Measurements from ENCODE around the gene MEDAG. TPM values are rescaled to one million over a fixed set of nuclear protein-coding genes. Genes with fewer than 3 reads are reported as not detected.
A peak's percentile ranks its signal among the peaks of the same experiment; 100 is the strongest.

Gene MEDAG
- polyA plus RNA-seq (2013) = not detected

DNA sequence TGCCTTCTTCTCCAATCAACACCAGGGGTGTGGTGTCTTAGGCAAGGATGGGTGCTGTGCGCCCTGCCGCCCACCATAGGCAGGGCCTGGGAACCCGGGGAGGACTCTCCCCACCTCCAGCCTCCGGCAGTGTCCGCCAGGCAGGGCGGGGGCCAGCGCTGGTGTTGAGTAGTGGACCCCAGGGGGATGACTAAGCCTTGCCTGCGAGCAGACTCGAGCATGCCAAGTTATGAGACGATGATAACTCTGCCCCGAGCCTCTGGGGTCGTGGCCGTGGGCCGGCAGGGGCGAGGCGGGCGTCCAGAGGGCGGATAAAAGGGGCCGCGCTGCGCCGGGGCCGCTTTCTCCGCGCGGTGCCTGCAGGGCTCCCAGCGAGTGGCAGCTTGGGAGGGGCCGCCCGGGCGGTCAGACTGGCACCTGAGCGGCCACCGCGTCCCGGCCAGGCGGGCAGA, at the start of gene MEDAG:
Gene MEDAG, plus strand, starts transcription at position 340 of the 452 bp plus-strand sequence. CDS start 245 bp downstream, outside the sequence.
- Histone ChIP-seq H3K4me1 (ENCODE audit: control extremely low read depth in 1 of 4, control insufficient read depth in 4 of 4, insufficient read depth in 4 of 4, low read length in 3 of 4) (peaks cover 0 to 28% (median 22%) of the 10 kb centered on the region in 4 experiments), H3K36me3 (ENCODE audit: control insufficient read depth in 4 of 4, insufficient read depth in 4 of 4, low read length in 3 of 4) (no peaks in the 10 kb centered on the region), H3K27ac (ENCODE audit: insufficient read depth in 1 of 2, low read depth in 1 of 2, low read length in 2 of 2, poor library complexity in 1 of 2, severe bottlenecking in 2 of 2) (no peak within 1 kb of the TSS), H3K4me3 (ENCODE audit: control insufficient read depth in 1 of 7, extremely low read depth in 1 of 7, insufficient read depth in 4 of 7, low read depth in 2 of 7, low read length in 6 of 7) (peak within 1 kb of the TSS in 3 of 7 experiments; percentile 20 to 54 (median 41)), H3K27me3 (replicated peaks in 2 of 5; ENCODE audit: control insufficient read depth in 4 of 5, insufficient read depth in 5 of 5, low read length in 4 of 5) (peaks cover 3 to 33% (median 25%) of the 10 kb centered on the region in 5 experiments), H3K9me3 (ENCODE audit: control extremely low read depth in 1 of 5, control insufficient read depth in 4 of 5, insufficient read depth in 2 of 5, low read depth in 1 of 5, low read length in 4 of 5) (no peaks in the 10 kb centered on the region)
- DNase-seq = no peak
- CTCF ChIA-PET = interaction anchor here (0.9 kb wide), 1 partner anchor 40 kb away, joined by 3 read pairs; no protein-coding TSS in a partner anchor
- POLR2A ChIA-PET = no interaction called here
- 17% methylated on average over 25 of the region's 35 CpGs for WGBS (ENCODE audit: insufficient coverage)

- ChIA-PET CTCF (interaction anchor here (0.9 to 5.4 kb wide), 3 partner anchors 9 to 38 kb away, joined by 3 to 31 read pairs (median 4); no protein-coding TSS in a partner anchor), POLR2A (no interaction called here)
- H3K4me3 ChIP-seq (ENCODE audit: control insufficient read depth in 1 of 7, extremely low read depth in 1 of 7, insufficient read depth in 4 of 7, low read depth in 2 of 7, low read length in 6 of 7) = no peak overlapping the region
- DNase-seq = no peak
- H3K36me3 ChIP-seq (ENCODE audit: control insufficient read depth in 4 of 4, insufficient read depth in 4 of 4, low read length in 3 of 4) = no peaks in the 10 kb centered on the region
- H3K4me1 ChIP-seq (ENCODE audit: control extremely low read depth in 1 of 4, control insufficient read depth in 4 of 4, insufficient read depth in 4 of 4, low read length in 3 of 4) = no peaks in the 10 kb centered on the region
- WGBS (ENCODE audit: insufficient coverage) = 66% methylated on average over 3 of the region's 4 CpGs
- H3K27ac ChIP-seq (ENCODE audit: insufficient read depth in 1 of 2, low read depth in 1 of 2, low read length in 2 of 2, poor library complexity in 1 of 2, severe bottlenecking in 2 of 2) = no peak overlapping the region
- H3K27me3 ChIP-seq (replicated peaks in 2 of 5; ENCODE audit: control insufficient read depth in 4 of 5, insufficient read depth in 5 of 5, low read length in 4 of 5) = peaks cover 0 to 9% (median 0%) of the 10 kb centered on the region in 5 experiments
- H3K9me3 ChIP-seq (ENCODE audit: control extremely low read depth in 1 of 5, control insufficient read depth in 4 of 5, insufficient read depth in 2 of 5, low read depth in 1 of 5, low read length in 4 of 5) = peaks cover 0 to 9% (median 4%) of the 10 kb centered on the region in 5 experiments
These were observed 49.1 kb upstream of the MEDAG start for GRCh38 chr13:30857018-30857417.

DNA sequence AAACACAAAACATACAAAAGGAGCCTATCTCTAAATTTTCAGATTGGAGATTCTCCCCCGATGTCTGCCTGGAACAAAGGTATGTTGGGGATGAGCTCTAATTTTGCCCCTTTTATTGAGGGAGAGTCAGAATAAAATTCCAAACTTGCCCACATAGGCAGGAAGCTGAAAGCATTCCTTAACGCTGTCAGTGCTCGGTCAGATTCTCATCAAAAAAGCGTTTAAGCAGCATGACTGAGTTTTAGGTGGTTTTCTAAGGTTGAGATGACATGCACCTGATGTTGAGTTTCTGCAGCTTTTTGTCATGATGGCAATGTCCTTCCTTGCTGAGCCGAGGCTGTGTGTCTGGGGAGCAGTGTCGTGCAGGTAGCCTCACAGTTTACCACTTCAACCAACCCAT, 48.4 kb upstream of the MEDAG start:
- Histone ChIP-seq H3K36me3 (ENCODE audit: control insufficient read depth in 4 of 4, insufficient read depth in 4 of 4, low read length in 3 of 4) (no peaks in the 10 kb centered on the region), H3K4me3 (ENCODE audit: control insufficient read depth in 1 of 7, extremely low read depth in 1 of 7, insufficient read depth in 4 of 7, low read depth in 2 of 7, low read length in 6 of 7) (no peak overlapping the region), H3K27ac (ENCODE audit: insufficient read depth in 1 of 2, low read depth in 1 of 2, low read length in 2 of 2, poor library complexity in 1 of 2, severe bottlenecking in 2 of 2) (no peak overlapping the region), H3K27me3 (replicated peaks in 2 of 5; ENCODE audit: control insufficient read depth in 4 of 5, insufficient read depth in 5 of 5, low read length in 4 of 5) (peaks cover 0 to 6% (median 0%) of the 10 kb centered on the region in 5 experiments), H3K4me1 (ENCODE audit: control extremely low read depth in 1 of 4, control insufficient read depth in 4 of 4, insufficient read depth in 4 of 4, low read length in 3 of 4) (no peaks in the 10 kb centered on the region), H3K9me3 (ENCODE audit: control extremely low read depth in 1 of 5, control insufficient read depth in 4 of 5, insufficient read depth in 2 of 5, low read depth in 1 of 5, low read length in 4 of 5) (peaks cover 0 to 9% (median 4%) of the 10 kb centered on the region in 5 experiments)
- CTCF ChIA-PET = interaction anchor here (5.4 kb wide), 1 partner anchor 9 kb away, joined by 31 read pairs; no protein-coding TSS in a partner anchor
- POLR2A ChIA-PET = no interaction called here
- 100% methylated on average over 3 of the region's 6 CpGs for WGBS (ENCODE audit: insufficient coverage)
- no peak for DNase-seq

GRCh38 chr13:30859326-30859725, 46.7 kb upstream of the MEDAG start:
- no peak for DNase-seq
- H3K27me3 ChIP-seq (replicated peaks in 2 of 5; ENCODE audit: control insufficient read depth in 4 of 5, insufficient read depth in 5 of 5, low read length in 4 of 5) = peaks cover 0 to 8% (median 0%) of the 10 kb centered on the region in 5 experiments
- H3K9me3 ChIP-seq (ENCODE audit: control extremely low read depth in 1 of 5, control insufficient read depth in 4 of 5, insufficient read depth in 2 of 5, low read depth in 1 of 5, low read length in 4 of 5) = peaks cover 0 to 9% (median 4%) of the 10 kb centered on the region in 5 experiments
- no peak overlapping the region for H3K4me3 ChIP-seq (ENCODE audit: control insufficient read depth in 1 of 7, extremely low read depth in 1 of 7, insufficient read depth in 4 of 7, low read depth in 2 of 7, low read length in 6 of 7)
- ChIA-PET POLR2A (no interaction called here), CTCF (interaction anchor here (1.4 to 1.6 kb wide), 2 partner anchors 10 kb away, joined by 3 to 5 read pairs; no protein-coding TSS in a partner anchor)
- no peaks in the 10 kb centered on the region for H3K4me1 ChIP-seq (ENCODE audit: control extremely low read depth in 1 of 4, control insufficient read depth in 4 of 4, insufficient read depth in 4 of 4, low read length in 3 of 4)
- H3K36me3 ChIP-seq (ENCODE audit: control insufficient read depth in 4 of 4, insufficient read depth in 4 of 4, low read length in 3 of 4) = no peaks in the 10 kb centered on the region
- WGBS (ENCODE audit: insufficient coverage) = 90% methylated on average over 5 of the region's 5 CpGs
- no peak overlapping the region for H3K27ac ChIP-seq (ENCODE audit: insufficient read depth in 1 of 2, low read depth in 1 of 2, low read length in 2 of 2, poor library complexity in 1 of 2, severe bottlenecking in 2 of 2)

DNA sequence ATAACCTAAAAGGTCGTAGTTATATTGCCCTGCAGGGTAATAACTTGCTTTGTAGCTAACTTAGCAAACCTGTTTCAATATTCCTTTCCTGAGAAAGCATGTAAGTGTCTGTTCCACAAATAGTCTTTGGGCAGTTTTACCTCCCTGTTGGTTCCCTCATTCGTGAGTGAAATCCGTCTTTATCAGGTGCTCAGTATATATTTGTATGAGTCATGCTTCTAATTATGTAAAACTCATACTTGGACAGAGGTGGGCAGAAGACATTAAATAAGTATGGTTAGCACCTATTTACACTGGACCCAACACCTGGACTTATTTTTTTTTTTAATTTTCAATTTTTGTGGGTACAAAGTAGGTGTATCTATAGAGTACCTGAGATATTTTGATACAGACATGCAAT, 44.9 kb upstream of the MEDAG start:
- H3K27me3 ChIP-seq (replicated peaks in 2 of 5; ENCODE audit: control insufficient read depth in 4 of 5, insufficient read depth in 5 of 5, low read length in 4 of 5) = peaks cover 0 to 4% (median 2%) of the 10 kb centered on the region in 5 experiments
- H3K4me3 ChIP-seq (ENCODE audit: control insufficient read depth in 1 of 7, extremely low read depth in 1 of 7, insufficient read depth in 4 of 7, low read depth in 2 of 7, low read length in 6 of 7) = no peak overlapping the region
- no peaks in the 10 kb centered on the region for H3K36me3 ChIP-seq (ENCODE audit: control insufficient read depth in 4 of 4, insufficient read depth in 4 of 4, low read length in 3 of 4)
- peaks cover 0 to 9% (median 4%) of the 10 kb centered on the region in 5 experiments for H3K9me3 ChIP-seq (ENCODE audit: control extremely low read depth in 1 of 5, control insufficient read depth in 4 of 5, insufficient read depth in 2 of 5, low read depth in 1 of 5, low read length in 4 of 5)
- CTCF ChIA-PET = interaction anchor here (0.6 kb wide), 1 partner anchor 12 kb away, joined by 3 read pairs; no protein-coding TSS in a partner anchor
- POLR2A ChIA-PET = no interaction called here
- no peak for DNase-seq
- WGBS (ENCODE audit: insufficient coverage) = no CpG with 5 or more reads among the region's 3 CpGs
- no peak overlapping the region for H3K27ac ChIP-seq (ENCODE audit: insufficient read depth in 1 of 2, low read depth in 1 of 2, low read length in 2 of 2, poor library complexity in 1 of 2, severe bottlenecking in 2 of 2)
- H3K4me1 ChIP-seq (ENCODE audit: control extremely low read depth in 1 of 4, control insufficient read depth in 4 of 4, insufficient read depth in 4 of 4, low read length in 3 of 4) = peaks cover 0 to 3% (median 0%) of the 10 kb centered on the region in 4 experiments

- CTCF ChIA-PET = interaction anchor here (0.6 kb wide), 1 partner anchor 13 kb away, joined by 3 read pairs; no protein-coding TSS in a partner anchor
- Histone ChIP-seq H3K27ac (ENCODE audit: insufficient read depth in 1 of 2, low read depth in 1 of 2, low read length in 2 of 2, poor library complexity in 1 of 2, severe bottlenecking in 2 of 2) (no peak overlapping the region), H3K4me3 (ENCODE audit: control insufficient read depth in 1 of 7, extremely low read depth in 1 of 7, insufficient read depth in 4 of 7, low read depth in 2 of 7, low read length in 6 of 7) (no peak overlapping the region), H3K36me3 (ENCODE audit: control insufficient read depth in 4 of 4, insufficient read depth in 4 of 4, low read length in 3 of 4) (no peaks in the 10 kb centered on the region), H3K27me3 (replicated peaks in 2 of 5; ENCODE audit: control insufficient read depth in 4 of 5, insufficient read depth in 5 of 5, low read length in 4 of 5) (peaks cover 0 to 9% (median 2%) of the 10 kb centered on the region in 5 experiments), H3K9me3 (ENCODE audit: control extremely low read depth in 1 of 5, control insufficient read depth in 4 of 5, insufficient read depth in 2 of 5, low read depth in 1 of 5, low read length in 4 of 5) (peaks cover 0 to 9% (median 4%) of the 10 kb centered on the region in 5 experiments), H3K4me1 (ENCODE audit: control extremely low read depth in 1 of 4, control insufficient read depth in 4 of 4, insufficient read depth in 4 of 4, low read length in 3 of 4) (peaks cover 0 to 3% (median 0%) of the 10 kb centered on the region in 4 experiments)
- POLR2A ChIA-PET = no interaction called here
- WGBS (ENCODE audit: insufficient coverage) = 90% methylated on average over 5 of the region's 7 CpGs
- DNase-seq = no peak
These were observed 44.1 kb upstream of the MEDAG start for GRCh38 chr13:30861836-30862467.

GRCh38 chr13:30862707-30863106, 43.4 kb upstream of the MEDAG start:
- 92% methylated on average over 17 of the region's 17 CpGs for WGBS (ENCODE audit: insufficient coverage)
- H3K9me3 ChIP-seq (ENCODE audit: control extremely low read depth in 1 of 5, control insufficient read depth in 4 of 5, insufficient read depth in 2 of 5, low read depth in 1 of 5, low read length in 4 of 5) = peaks cover 0 to 9% (median 4%) of the 10 kb centered on the region in 5 experiments
- H3K27me3 ChIP-seq (replicated peaks in 2 of 5; ENCODE audit: control insufficient read depth in 4 of 5, insufficient read depth in 5 of 5, low read length in 4 of 5) = peaks cover 0 to 9% (median 4%) of the 10 kb centered on the region in 5 experiments
- no peak overlapping the region for H3K27ac ChIP-seq (ENCODE audit: insufficient read depth in 1 of 2, low read depth in 1 of 2, low read length in 2 of 2, poor library complexity in 1 of 2, severe bottlenecking in 2 of 2)
- POLR2A ChIA-PET = no interaction called here
- peaks cover 0 to 3% (median 0%) of the 10 kb centered on the region in 4 experiments for H3K4me1 ChIP-seq (ENCODE audit: control extremely low read depth in 1 of 4, control insufficient read depth in 4 of 4, insufficient read depth in 4 of 4, low read length in 3 of 4)
- CTCF ChIA-PET = interaction anchor here (1.5 kb wide), 1 partner anchor 31 kb away, joined by 3 read pairs; no protein-coding TSS in a partner anchor
- H3K36me3 ChIP-seq (ENCODE audit: control insufficient read depth in 4 of 4, insufficient read depth in 4 of 4, low read length in 3 of 4) = no peaks in the 10 kb centered on the region
- H3K4me3 ChIP-seq (ENCODE audit: control insufficient read depth in 1 of 7, extremely low read depth in 1 of 7, insufficient read depth in 4 of 7, low read depth in 2 of 7, low read length in 6 of 7) = no peak overlapping the region
- no peak for DNase-seq
